ENCODE data around the gene TAF1.
"Not testable (repeated sequence)": the region's sequence is repeated elsewhere in the genome, so short reads cannot be mapped to it uniquely, and the experiment has no call there.

The TAF1 gene

GRCh38 chrX:71364221-71364620, 1.9 kb upstream of the TAF1 start:
- ChIA-PET CTCF (no interaction called here), POLR2A (no interaction called here)
- no peak for DNase-seq (ENCODE audit: extremely low spot score)
- TF ChIP-seq HDGF (IDR thresholded peaks at IDR 0.05; ENCODE audit: borderline replicate concordance): no peak
- TF ChIP-seq BHLHE40 (IDR thresholded peaks at IDR 0.05; ENCODE audit: borderline replicate concordance): no peak
- no peak for TF ChIP-seq CTBP1 (IDR thresholded peaks at IDR 0.05; ENCODE audit: borderline replicate concordance)
- no peak for TF ChIP-seq FOXK2 (IDR thresholded peaks at IDR 0.05)
- TF ChIP-seq, protein P1, sequence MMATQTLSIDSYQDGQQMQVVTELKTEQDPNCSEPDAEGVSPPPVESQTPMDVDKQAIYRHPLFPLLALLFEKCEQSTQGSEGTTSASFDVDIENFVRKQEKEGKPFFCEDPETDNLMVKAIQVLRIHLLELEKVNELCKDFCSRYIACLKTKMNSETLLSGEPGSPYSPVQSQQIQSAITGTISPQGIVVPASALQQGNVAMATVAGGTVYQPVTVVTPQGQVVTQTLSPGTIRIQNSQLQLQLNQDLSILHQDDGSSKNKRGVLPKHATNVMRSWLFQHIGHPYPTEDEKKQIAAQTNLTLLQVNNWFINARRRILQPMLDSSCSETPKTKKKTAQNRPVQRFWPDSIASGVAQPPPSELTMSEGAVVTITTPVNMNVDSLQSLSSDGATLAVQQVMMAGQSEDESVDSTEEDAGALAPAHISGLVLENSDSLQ (IDR thresholded peaks at IDR 0.05): no peak
- TF ChIP-seq TARDBP (IDR thresholded peaks at IDR 0.05): no peak
- TF ChIP-seq SP1 (IDR thresholded peaks at IDR 0.05): no peak
- no peak for TF ChIP-seq LEF1 (IDR thresholded peaks at IDR 0.05; ENCODE audit: borderline replicate concordance)
- no peak for TF ChIP-seq L3MBTL2 (conservative IDR thresholded peaks at IDR 0.05)
- TF ChIP-seq FOXA1 (IDR thresholded peaks at IDR 0.05): no peak
- no peak for TF ChIP-seq SUZ12 (IDR thresholded peaks at IDR 0.05)
- no peak for TF ChIP-seq NFRKB (IDR thresholded peaks at IDR 0.05)
- TF ChIP-seq ZNF384 (IDR thresholded peaks at IDR 0.05): no peak
- no peak for TF ChIP-seq ARNT (IDR thresholded peaks at IDR 0.05)
- TF ChIP-seq FOXM1 (IDR thresholded peaks at IDR 0.05; ENCODE audit: borderline replicate concordance): no peak

- no peak for DNase-seq (ENCODE audit: extremely low spot score)
- TF ChIP-seq LEF1 (IDR thresholded peaks at IDR 0.05; ENCODE audit: borderline replicate concordance) (no peak), L3MBTL2 (conservative IDR thresholded peaks at IDR 0.05) (no peak; the same call in 1 of the 2 replicates), HDGF (IDR thresholded peaks at IDR 0.05; ENCODE audit: borderline replicate concordance) (no peak), CTBP1 (IDR thresholded peaks at IDR 0.05; ENCODE audit: borderline replicate concordance) (no peak), NFRKB (IDR thresholded peaks at IDR 0.05) (no peak), FOXK2 (IDR thresholded peaks at IDR 0.05) (no peak), ELF4 (IDR thresholded peaks at IDR 0.05) (no peak), SP1 (IDR thresholded peaks at IDR 0.05) (no peak), BHLHE40 (IDR thresholded peaks at IDR 0.05; ENCODE audit: borderline replicate concordance) (no peak), SUZ12 (IDR thresholded peaks at IDR 0.05) (no peak), FOXM1 (IDR thresholded peaks at IDR 0.05; ENCODE audit: borderline replicate concordance) (no peak), TARDBP (IDR thresholded peaks at IDR 0.05) (no peak), ZNF384 (IDR thresholded peaks at IDR 0.05) (no peak)
- TF ChIP-seq, protein P1 (IDR thresholded peaks at IDR 0.05): no peak
- ChIA-PET CTCF (no interaction called here), POLR2A (interaction anchor here (0.6 to 2.0 kb wide), 15 partner anchors 10 to 405 kb away, joined by 3 to 16 read pairs (median 4); partner anchors contain the start of genes GJB1, NONO and OGT)
These were observed 742 bp upstream of the TAF1 start for GRCh38 chrX:71365356-71365874.

GRCh38 chrX:71366674-71367256, 608 bp downstream of the TAF1 start:
- DNase-seq (ENCODE audit: extremely low spot score): peak; percentile 25
- POLR2A ChIA-PET: interaction anchor here (0.9 to 2.0 kb wide), 7 partner anchors 11 to 167 kb away, joined by 3 to 16 read pairs (median 5); partner anchors contain the start of genes NONO and OGT
- TF ChIP-seq FOXK2 (IDR thresholded peaks at IDR 0.05) (no peak), L3MBTL2 (conservative IDR thresholded peaks at IDR 0.05) (peak; percentile 61)
- CTCF ChIA-PET: no interaction called here

DNA sequence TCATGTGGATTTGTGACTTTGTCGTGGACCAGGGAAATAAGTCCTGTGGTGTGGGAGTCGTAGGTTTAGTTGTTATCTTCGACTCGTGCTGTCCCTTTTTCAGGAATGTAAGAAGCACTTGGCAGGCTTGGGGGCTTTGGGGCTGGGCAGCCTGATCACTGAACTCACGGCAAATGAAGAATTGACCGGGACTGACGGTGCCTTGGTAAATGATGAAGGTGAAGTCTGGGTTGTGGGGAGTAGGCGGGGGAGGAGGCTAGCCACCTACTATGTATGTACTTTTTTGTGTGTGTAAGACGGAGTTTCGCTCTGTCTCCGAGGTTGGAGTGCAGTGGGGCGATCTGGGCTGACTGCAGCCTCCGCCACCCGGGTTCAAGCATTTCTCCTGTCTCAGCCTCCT, 1.2 kb downstream of the TAF1 start:
- DNase-seq (ENCODE audit: extremely low spot score): no peak
- TF ChIP-seq CTBP1 (IDR thresholded peaks at IDR 0.05; ENCODE audit: borderline replicate concordance) (no peak), ZNF384 (IDR thresholded peaks at IDR 0.05) (no peak), SP1 (IDR thresholded peaks at IDR 0.05) (no peak), SUZ12 (IDR thresholded peaks at IDR 0.05) (no peak), TARDBP (IDR thresholded peaks at IDR 0.05) (no peak), ELF4 (IDR thresholded peaks at IDR 0.05) (no peak), NFRKB (IDR thresholded peaks at IDR 0.05) (no peak), FOXA1 (IDR thresholded peaks at IDR 0.05) (no peak), FOXK2 (IDR thresholded peaks at IDR 0.05) (no peak), L3MBTL2 (conservative IDR thresholded peaks at IDR 0.05) (no peak), ARNT (IDR thresholded peaks at IDR 0.05) (no peak), BHLHE40 (IDR thresholded peaks at IDR 0.05; ENCODE audit: borderline replicate concordance) (no peak), LEF1 (IDR thresholded peaks at IDR 0.05; ENCODE audit: borderline replicate concordance) (no peak), HDGF (IDR thresholded peaks at IDR 0.05; ENCODE audit: borderline replicate concordance) (no peak), FOXM1 (IDR thresholded peaks at IDR 0.05; ENCODE audit: borderline replicate concordance) (no peak)
- TF ChIP-seq, protein P1 (IDR thresholded peaks at IDR 0.05): no peak
- ChIA-PET POLR2A (interaction anchor here (2.0 kb wide), 1 partner anchor 12 kb away, joined by 13 read pairs; no protein-coding TSS in a partner anchor), CTCF (no interaction called here)

- no peak for TF ChIP-seq BHLHE40 (IDR thresholded peaks at IDR 0.05; ENCODE audit: borderline replicate concordance)
- TF ChIP-seq FOXK2 (IDR thresholded peaks at IDR 0.05): no peak
- TF ChIP-seq TARDBP (IDR thresholded peaks at IDR 0.05): no peak
- TF ChIP-seq LEF1 (IDR thresholded peaks at IDR 0.05; ENCODE audit: borderline replicate concordance): no peak
- TF ChIP-seq ZNF384 (IDR thresholded peaks at IDR 0.05): no peak
- ChIA-PET POLR2A (interaction anchor here (1.5 kb wide), 1 partner anchor 89 kb away, joined by 4 read pairs; the partner anchor contains the start of gene NONO), CTCF (no interaction called here)
- DNase-seq (ENCODE audit: extremely low spot score): no peak
These were observed 6.2 kb downstream of the TAF1 start for GRCh38 chrX:71372388-71372787.

GRCh38 chrX:71378732-71379131, 12.6 kb downstream of the TAF1 start:
- no peak for DNase-seq (ENCODE audit: extremely low spot score)
- TF ChIP-seq NFRKB (IDR thresholded peaks at IDR 0.05) (no peak), SP1 (IDR thresholded peaks at IDR 0.05) (no peak), FOXM1 (IDR thresholded peaks at IDR 0.05; ENCODE audit: borderline replicate concordance) (no peak), SUZ12 (IDR thresholded peaks at IDR 0.05) (no peak), FOXK2 (IDR thresholded peaks at IDR 0.05) (no peak), L3MBTL2 (conservative IDR thresholded peaks at IDR 0.05) (no peak), HDGF (IDR thresholded peaks at IDR 0.05; ENCODE audit: borderline replicate concordance) (no peak), FOXA1 (IDR thresholded peaks at IDR 0.05) (no peak), ZNF384 (IDR thresholded peaks at IDR 0.05) (no peak), ARNT (IDR thresholded peaks at IDR 0.05) (no peak)
- TF ChIP-seq, protein P1 (IDR thresholded peaks at IDR 0.05): no peak
- CTCF ChIA-PET: no interaction called here
- POLR2A ChIA-PET: no interaction called here

GRCh38 chrX:71391725-71392124, 25.6 kb downstream of the TAF1 start:
- DNase-seq (ENCODE audit: extremely low spot score); POLR2A ChIA-PET; CTCF ChIA-PET: not testable (repeated sequence)

All from HEK293T (cell line).